Epithelial cell of prostate (primary cell): ENCODE measurements around the gene AKAP6.
"Not testable (repeated sequence)": the region's sequence is repeated elsewhere in the genome, so short reads cannot be mapped to it uniquely, and the experiment has no call there.

ENCODE experiments used
- DNase-seq: peaks from one replicate; pipeline ENCODE4 v3.0.0-alpha.2; 2011; ENCODE audit warnings: low read depth, low spot score
- H3K27ac ChIP-seq: fragments of 450-650 bp; 2 replicates; pipeline ENCODE4 v1.5.1; 2017; ENCODE audit warnings: mild to moderate bottlenecking

AKAP6 gene

GRCh38 chr14:32764131-32764530 lies 435.0 kb downstream of the AKAP6 start:
- DNase-seq: no peak
- no peak overlapping the region for H3K27ac ChIP-seq

DNA sequence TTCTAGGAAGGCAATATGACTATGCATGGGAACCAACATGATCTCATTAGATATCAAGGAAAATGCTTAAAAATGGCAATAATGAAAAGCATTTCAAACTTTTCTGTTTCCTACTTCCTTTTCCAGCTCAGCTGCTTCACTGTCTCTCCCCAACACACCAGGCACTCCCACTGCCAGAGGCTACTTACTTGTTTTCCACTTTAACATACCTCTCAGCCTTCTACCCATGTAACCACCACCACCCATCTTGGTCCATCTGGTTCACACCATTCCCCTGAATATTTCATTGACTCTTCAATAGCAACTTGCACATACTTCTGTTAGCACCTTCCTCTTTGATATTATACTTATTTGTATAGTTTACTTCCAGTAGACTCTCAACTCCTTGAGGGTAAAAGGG lies 441.3 kb downstream of the AKAP6 start:
- no peak overlapping the region for H3K27ac ChIP-seq
- DNase-seq: no peak

GRCh38 chr14:32774214-32774613 lies 445.1 kb downstream of the AKAP6 start:
- no peak for DNase-seq
- H3K27ac ChIP-seq: no peak overlapping the region

DNA sequence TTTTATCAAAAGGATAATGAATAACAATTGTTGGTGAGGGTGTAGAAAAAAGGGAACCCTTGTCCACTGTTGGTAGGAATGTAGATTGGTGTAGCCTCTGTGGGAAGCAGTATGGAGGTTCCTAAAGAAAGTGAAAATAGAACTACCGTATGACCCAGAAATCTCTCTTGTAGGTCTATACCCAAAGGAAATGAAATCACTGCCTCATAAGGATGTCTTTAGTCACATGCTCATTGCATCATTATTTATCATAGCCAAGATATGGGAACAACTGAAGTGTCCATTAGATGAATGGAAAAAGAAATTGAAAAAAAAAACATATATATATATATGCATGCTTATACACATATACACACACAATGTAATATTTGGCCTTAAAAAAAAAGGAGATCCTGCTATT lies 450.7 kb downstream of the AKAP6 start:
- H3K27ac ChIP-seq: no peak overlapping the region
- no peak for DNase-seq

- no peak for DNase-seq
- no peak overlapping the region for H3K27ac ChIP-seq
These were observed 455.3 kb downstream of the AKAP6 start for GRCh38 chr14:32784405-32784804.

- DNase-seq: no peak
- no peak overlapping the region for H3K27ac ChIP-seq
These were observed 456.5 kb downstream of the AKAP6 start for GRCh38 chr14:32785585-32785984.

- H3K27ac ChIP-seq: no peak overlapping the region
- DNase-seq: no peak
These were observed 457.8 kb downstream of the AKAP6 start for GRCh38 chr14:32786886-32787285.

DNA sequence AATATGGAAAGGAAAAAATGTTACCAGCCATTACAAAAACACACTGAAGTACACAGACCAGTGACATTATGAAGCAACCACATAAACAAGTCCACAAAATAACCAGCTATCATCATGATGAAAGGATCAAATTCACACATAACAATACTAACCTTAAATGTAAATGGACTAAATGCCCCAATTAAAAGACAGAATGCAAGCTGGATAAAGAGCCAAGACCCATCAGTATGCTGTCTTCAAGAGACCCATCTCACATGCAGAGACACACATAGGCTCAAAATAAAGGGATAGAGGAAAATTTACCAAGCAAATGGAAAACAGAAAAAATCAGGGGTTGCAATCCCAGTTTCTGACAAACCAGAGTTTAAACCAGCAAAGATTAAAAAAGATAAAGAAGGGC lies 463.9 kb downstream of the AKAP6 start:
- H3K27ac ChIP-seq, DNase-seq: not testable (repeated sequence)

DNA sequence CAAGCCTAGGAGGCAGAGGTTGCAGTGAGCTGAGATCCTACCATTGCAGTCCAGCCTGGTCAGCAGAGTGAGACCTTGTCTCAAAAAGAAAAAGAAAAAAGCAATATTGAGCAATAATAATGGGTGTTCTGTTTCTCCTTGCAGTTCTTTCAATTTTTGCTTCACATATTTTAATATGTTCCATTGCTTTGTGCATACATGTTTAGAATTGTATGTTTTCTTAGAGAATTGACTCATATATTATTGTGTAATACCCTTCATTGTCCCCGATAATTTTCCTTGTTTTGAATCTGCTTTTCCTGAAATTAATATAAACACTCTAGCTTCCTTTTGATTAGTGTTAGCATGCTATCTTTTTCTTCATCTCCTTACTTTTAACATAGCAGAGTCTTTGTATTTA lies 471.2 kb downstream of the AKAP6 start:
- DNase-seq: no peak
- no peak overlapping the region for H3K27ac ChIP-seq

DNA sequence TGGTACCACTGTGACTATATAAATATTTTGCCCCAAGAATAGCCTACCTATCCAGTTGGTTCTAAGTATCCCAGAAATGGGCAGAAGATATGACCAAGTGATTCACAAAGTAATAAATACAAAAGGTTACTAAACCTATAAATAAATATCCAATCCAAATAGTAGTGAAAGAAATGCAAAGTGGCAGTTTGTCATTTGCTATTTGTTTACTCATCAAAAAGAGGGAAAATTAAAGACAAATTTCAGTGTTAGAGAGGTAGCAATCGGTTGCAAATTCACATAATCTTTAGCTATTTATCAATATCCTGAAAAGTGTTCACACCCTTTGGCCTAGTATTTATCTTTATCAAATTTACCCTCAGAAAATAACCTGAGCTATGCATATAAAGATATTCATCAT lies 473.2 kb downstream of the AKAP6 start:
- no peak for DNase-seq
- no peak overlapping the region for H3K27ac ChIP-seq

DNA sequence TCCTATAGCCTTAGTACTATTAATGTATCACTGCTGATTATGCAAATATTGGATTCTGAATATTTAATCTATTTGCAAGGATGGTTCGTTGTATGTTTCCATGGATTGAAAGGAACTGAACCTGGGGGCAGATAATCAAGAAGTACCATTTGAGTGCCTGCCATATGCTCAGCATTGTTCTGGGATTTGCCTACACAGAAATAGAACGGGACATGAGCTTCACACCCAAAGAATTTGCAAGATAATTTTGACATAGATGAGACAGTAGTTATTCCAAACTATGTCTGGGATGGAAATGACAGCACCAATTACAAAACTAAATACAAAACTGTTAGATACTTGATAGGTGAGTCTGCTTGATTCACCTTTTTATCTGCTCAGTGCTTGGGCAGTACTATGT lies 476.9 kb downstream of the AKAP6 start:
- no peak overlapping the region for H3K27ac ChIP-seq
- no peak for DNase-seq

DNA sequence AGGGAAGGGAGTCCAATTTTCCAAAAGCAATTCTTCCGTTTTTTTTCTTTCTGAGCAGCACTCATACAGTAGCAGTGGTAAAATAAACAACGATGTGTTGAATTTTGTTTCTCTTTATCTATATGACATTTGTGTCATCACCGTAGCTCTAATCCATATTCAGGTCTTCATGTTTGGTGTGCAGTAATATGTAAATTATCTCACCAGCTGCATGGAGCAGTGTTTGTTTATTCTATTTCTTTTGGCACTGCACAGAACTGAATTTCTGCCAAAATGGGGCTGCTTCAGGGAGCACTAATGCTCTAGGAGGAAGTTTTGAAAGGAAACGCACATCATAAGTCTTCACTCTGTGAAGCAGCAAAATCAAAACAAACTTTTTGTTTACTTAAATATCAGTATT lies 479.5 kb downstream of the AKAP6 start:
- no peak overlapping the region for H3K27ac ChIP-seq
- no peak for DNase-seq

DNA sequence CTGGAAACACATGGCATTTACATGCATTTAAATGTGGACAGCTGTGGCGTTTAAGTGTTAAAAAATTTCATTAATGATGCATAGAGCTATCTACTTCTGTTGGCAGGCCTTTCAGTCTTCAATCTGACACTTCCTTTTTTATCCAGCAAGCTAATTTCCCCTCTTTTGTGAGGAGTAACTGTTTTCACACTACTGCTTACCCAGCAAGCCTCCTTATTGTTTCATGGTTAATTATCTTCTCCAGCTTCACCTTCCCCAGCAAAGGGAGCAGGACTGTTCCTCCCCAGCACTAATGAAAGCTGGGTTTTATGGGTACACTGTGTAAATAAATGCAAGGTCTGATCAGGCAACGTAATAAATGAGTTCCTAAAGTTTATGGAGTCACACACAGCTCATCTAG lies 480.2 kb downstream of the AKAP6 start:
- DNase-seq: no peak
- no peak overlapping the region for H3K27ac ChIP-seq

DNA sequence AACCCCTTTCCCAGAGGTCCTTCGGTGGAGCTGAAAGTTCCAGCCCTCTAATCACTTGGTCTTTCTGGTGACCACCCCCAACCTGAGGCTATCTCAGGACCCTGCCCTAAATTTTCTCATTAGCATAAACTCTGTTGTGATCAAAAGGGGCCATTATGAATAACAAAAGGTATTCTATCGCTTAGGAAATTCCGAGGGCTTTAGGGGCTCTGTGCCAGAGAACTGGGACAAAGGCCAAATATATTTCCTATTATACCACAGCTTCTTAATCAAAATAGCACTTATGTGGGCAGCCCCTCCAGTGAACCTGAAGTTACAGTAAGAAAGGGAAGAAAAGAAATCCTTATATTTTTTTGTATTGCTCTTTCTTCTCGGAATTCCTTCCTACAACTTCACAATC lies 484.3 kb downstream of the AKAP6 start:
- no peak overlapping the region for H3K27ac ChIP-seq
- no peak for DNase-seq

DNA sequence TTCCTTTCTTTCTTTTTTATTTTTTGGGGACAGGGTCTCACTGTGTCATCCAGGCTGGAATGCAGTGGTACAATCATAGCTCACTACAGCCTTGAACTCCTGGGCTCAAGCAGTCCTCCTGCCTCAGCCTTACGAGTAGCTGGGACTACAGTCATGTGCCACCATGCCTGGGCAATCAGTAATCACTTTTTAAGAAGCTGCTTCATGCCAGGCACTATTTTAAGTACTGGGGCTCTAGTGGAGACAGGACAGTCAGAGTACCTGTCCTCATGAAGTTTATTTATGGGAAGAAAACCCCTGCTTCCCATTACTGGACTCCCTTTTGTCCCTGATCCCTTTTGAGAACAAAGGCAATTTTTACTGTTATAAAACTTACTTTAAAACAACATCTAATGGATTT lies 485.6 kb downstream of the AKAP6 start:
- DNase-seq: no peak
- H3K27ac ChIP-seq: no peak overlapping the region

DNA sequence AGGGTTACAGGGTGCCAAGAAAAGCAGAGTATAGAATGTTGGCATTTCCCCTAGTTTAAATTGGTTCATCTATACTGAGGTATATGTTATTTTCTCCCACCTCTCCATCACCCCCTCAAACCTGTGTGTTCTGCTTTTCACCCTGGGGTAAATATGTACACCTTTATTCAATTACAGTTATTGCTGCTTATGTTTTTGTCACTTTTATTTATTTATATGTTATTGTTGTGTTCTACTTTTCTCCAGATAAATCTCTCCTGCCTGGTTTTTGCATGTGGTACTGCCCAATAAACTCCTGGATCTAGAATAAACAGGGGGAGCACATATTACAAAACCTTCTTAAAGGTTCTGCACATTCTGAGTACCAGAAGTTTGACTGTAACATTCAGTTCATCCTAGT lies 487.5 kb downstream of the AKAP6 start:
- no peak for DNase-seq
- no peak overlapping the region for H3K27ac ChIP-seq

GRCh38 chr14:32817780-32818179 lies 488.7 kb downstream of the AKAP6 start:
- DNase-seq: no peak
- no peak overlapping the region for H3K27ac ChIP-seq

DNA sequence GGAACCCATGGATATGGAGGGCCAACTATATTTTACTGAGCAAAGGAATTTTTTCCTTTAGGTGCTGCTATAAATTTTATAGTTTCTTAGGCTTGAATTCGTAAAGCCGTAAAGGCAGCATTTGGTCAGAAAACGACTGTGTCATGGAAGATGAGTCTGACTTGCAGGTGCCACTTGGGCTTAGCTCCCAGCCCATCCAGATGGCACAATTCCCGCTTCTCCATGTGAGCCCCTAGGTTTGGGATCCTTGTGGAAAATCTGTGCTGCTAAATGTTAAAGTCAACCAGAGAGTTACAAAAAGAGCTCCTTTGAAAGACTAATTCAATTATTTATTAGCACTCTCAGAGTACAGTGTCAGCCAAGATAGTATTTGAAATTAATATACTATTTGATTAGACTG lies 489.5 kb downstream of the AKAP6 start:
- DNase-seq: no peak
- no peak overlapping the region for H3K27ac ChIP-seq

GRCh38 chr14:32820181-32820580 lies 491.1 kb downstream of the AKAP6 start:
- DNase-seq: no peak
- no peak overlapping the region for H3K27ac ChIP-seq

DNA sequence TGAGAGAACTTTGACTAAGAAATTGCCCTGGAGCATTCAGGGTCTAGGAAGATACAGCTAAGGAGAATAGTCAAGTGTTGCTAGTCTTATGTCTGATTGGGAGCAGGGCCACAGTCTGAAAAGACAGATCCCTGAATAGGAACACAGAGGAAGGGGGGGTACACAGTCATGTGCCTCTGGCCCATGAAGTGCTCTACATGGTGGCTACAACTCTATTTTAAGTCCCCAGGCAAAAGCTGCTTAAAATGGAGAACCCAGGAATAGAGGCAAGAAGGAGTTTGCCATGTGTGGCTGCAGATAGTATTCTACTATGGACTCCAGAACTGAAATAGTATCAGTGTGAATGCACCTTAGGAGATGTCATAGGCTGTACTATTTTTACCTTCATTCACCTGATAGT lies 491.6 kb downstream of the AKAP6 start:
- DNase-seq: no peak

DNA sequence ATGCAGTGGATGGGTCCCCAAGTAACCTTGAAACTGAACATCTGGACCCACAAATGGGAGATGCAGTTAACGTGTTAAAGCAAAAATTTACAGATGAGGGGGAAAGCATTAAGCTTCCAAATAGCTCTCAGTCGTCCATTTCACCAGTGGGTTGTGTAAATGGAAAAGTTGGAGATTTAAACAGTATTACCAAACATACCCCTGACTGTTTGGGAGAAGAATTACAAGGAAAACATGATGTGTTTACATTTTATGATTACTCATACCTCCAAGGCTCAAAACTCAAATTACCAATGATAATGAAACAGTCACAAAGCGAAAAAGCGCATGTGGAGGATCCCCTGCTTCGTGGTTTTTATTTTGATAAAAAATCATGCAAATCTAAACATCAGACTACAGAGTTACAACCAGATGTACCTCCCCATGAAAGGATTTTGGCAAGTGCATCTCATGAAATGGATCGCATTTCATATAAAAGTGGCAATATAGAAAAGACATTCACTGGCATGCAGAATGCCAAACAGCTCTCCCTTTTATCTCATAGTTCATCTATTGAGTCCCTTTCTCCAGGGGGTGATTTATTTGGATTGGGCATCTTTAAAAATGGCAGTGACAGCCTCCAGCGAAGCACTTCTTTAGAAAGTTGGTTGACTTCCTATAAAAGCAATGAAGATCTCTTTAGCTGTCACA lies 493.0 kb downstream of the AKAP6 start:
- H3K27ac ChIP-seq: no peak overlapping the region
- no peak for DNase-seq

More for the DNA sequence above, 491.6 kb downstream of the AKAP6 start:
- H3K27ac ChIP-seq: no peak overlapping the region

DNA sequence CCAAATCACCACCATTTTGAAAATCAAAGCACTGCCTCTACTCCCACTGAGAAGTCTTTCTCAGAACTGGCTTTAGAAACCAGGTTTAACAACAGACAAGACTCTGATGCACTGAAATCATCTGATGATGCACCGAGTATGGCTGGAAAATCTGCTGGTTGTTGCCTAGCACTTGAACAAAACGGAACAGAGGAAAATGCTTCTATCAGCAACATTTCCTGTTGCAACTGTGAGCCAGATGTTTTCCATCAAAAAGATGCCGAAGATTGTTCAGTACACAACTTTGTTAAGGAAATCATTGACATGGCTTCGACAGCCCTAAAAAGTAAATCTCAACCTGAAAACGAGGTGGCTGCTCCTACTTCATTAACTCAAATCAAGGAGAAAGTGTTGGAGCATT lies 494.6 kb downstream of the AKAP6 start:
- no peak for DNase-seq
- no peak overlapping the region for H3K27ac ChIP-seq

DNA sequence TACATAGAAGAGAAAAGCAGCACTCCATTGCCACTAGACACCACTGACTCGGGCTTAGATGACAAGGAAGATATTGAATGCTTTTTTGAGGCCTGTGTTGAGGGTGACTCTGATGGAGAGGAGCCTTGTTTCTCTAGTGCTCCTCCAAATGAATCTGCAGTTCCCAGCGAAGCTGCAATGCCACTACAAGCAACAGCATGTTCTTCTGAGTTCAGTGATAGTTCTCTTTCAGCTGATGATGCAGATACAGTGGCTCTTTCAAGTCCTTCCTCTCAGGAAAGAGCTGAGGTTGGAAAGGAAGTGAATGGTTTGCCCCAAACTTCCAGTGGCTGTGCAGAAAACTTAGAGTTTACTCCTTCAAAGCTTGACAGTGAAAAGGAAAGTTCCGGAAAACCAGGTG lies 495.1 kb downstream of the AKAP6 start:
- DNase-seq: no peak
- no peak overlapping the region for H3K27ac ChIP-seq
